Liver (tissue), 9 donors: Measurements from ENCODE around the gene SLC22A8. TPM values are rescaled to one million over a fixed set of nuclear protein-coding genes. Genes with fewer than 3 reads are reported as not detected.
"Not testable (repeated sequence)": the region's sequence is repeated elsewhere in the genome, so short reads cannot be mapped to it uniquely, and the experiment has no call there.

Source experiments
- DNase-seq: peaks from one replicate; pipeline ENCODE4 v3.0.0-alpha.2; 2017; ENCODE audit warnings: low spot score
- H3K27ac ChIP-seq, 2 donors: one replicate each; pipeline ENCODE4 v1.7.0; 2013; ENCODE audit warnings: inconsistent platforms in 2 of 2, low read length in 2 of 2, control low read depth in 1 of 2, low read depth in 1 of 2, mild to moderate bottlenecking in 1 of 2
- H3K27me3 ChIP-seq, 4 donors: one replicate each; pipeline versions ENCODE4 v1.6.1 to v1.7.0; 2013; ENCODE audit warnings: low read length in 3 of 4, inconsistent platforms in 1 of 4, mild to moderate bottlenecking in 1 of 4, moderate library complexity in 1 of 4; ENCODE audit not compliant: control insufficient read depth in 4 of 4, insufficient read depth in 4 of 4
- H3K36me3 ChIP-seq, 4 donors: one replicate each; pipeline versions ENCODE4 v1.6.1 to v1.7.0; 2013; ENCODE audit warnings: low read length in 3 of 4, mild to moderate bottlenecking in 3 of 4, low read depth in 1 of 4, moderate library complexity in 1 of 4; ENCODE audit not compliant: control insufficient read depth in 4 of 4, insufficient read depth in 3 of 4
- H3K4me1 ChIP-seq, 4 donors: one replicate each; pipeline versions ENCODE4 v1.6.1 to v1.7.0; 2013; ENCODE audit warnings: low read length in 3 of 4, mild to moderate bottlenecking in 3 of 4, moderate library complexity in 1 of 4; ENCODE audit not compliant: control insufficient read depth in 4 of 4, insufficient read depth in 4 of 4
- H3K4me3 ChIP-seq, 3 donors: one replicate each; pipeline versions ENCODE4 v1.6.1 to v1.7.0; 2013; ENCODE audit warnings: low read length in 3 of 3, control low read depth in 1 of 3, low read depth in 1 of 3, mild to moderate bottlenecking in 1 of 3
- H3K9ac ChIP-seq, 2 donors: one replicate each; pipeline ENCODE4 v1.7.0; 2013; ENCODE audit warnings: low read length in 2 of 2, mild to moderate bottlenecking in 2 of 2, moderate library complexity in 2 of 2, control low read depth in 1 of 2, low read depth in 1 of 2
- H3K9me3 ChIP-seq, 4 donors: one replicate each; pipeline versions ENCODE4 v1.6.1 to v1.7.0; 2013; ENCODE audit warnings: low read length in 3 of 4; ENCODE audit not compliant: control insufficient read depth in 4 of 4
- EGR1 ChIP-seq, 2 donors: IDR thresholded peaks; 2 replicates each; pipeline ENCODE4 v1.6.1; 2016 to 2018; ENCODE audit warnings: antibody characterized with exemption in 2 of 2, low read depth in 2 of 2
- FOXA1 ChIP-seq: IDR thresholded peaks from 2 replicates; pipeline ENCODE4 v1.6.1; 2016; ENCODE audit warnings: antibody characterized with exemption
- FOXA2 ChIP-seq: IDR thresholded peaks from 2 replicates; pipeline ENCODE4 v1.6.1; 2016; ENCODE audit warnings: antibody characterized with exemption
- GABPA ChIP-seq, 2 donors: IDR thresholded peaks in 1 of 2; conservative IDR thresholded peaks in 1 of 2; 2 replicates each; pipeline ENCODE4 v1.6.1; 2016; ENCODE audit warnings: antibody characterized with exemption in 2 of 2, mild to moderate bottlenecking in 1 of 2, moderate library complexity in 1 of 2
- HNF4A ChIP-seq, 2 donors: conservative IDR thresholded peaks; 2 replicates each; pipeline ENCODE4 v1.6.1; 2016; ENCODE audit warnings: antibody characterized with exemption in 2 of 2, mild to moderate bottlenecking in 2 of 2
- JUND ChIP-seq, 2 donors: IDR thresholded peaks; 2 replicates each; pipeline ENCODE4 v1.6.1; 2016; ENCODE audit warnings: antibody characterized with exemption in 2 of 2
- NR2F2 ChIP-seq: IDR thresholded peaks from 2 replicates; pipeline ENCODE4 v1.6.1; 2016; ENCODE audit warnings: antibody characterized with exemption
- RAD21 ChIP-seq, 2 donors: IDR thresholded peaks; 2 replicates each; pipeline ENCODE4 v1.6.1; 2016; ENCODE audit warnings: antibody characterized with exemption in 2 of 2, mild to moderate bottlenecking in 2 of 2
- TAF1 ChIP-seq: conservative IDR thresholded peaks from 2 replicates; pipeline ENCODE4 v1.6.1; 2016; ENCODE audit warnings: antibody characterized with exemption, mild to moderate bottlenecking
- WGBS: extraction: QIAGEN DNeasy Blood & Tissue Kit; methylation state at CpG from one replicate; pipeline ENCODE4 v1.1.7; 2013; 5-methylcytosine and 5-hydroxymethylcytosine counted together
- polyA plus RNA-seq, 2 donors: library from polyadenylated mRNA; stranded (reverse) in 1 of 2; unstranded in 1 of 2; fragments of 200-250 nt in 1 of 2; fragments of >200 nt in 1 of 2; fragmentation: Nextera tagmentation in 1 of 2; extraction: Ambion mirVana in 1 of 2; gene quantifications; one replicate each; pipeline versions ENCODE4 v1.2.1 to v1.2.3, GENCODE V29; 2013 to 2015
- total RNA-seq, 2 donors: library from RNA; depleted of rRNA; stranded (reverse); fragments of >200 nt; gene quantifications; one replicate each; pipeline ENCODE4 v1.2.3, GENCODE V29; 2014
- TF ChIP-seq, protein P1 (sequence below): IDR thresholded peaks from 2 replicates; pipeline ENCODE4 v1.6.1; 2016; ENCODE audit warnings: antibody characterized with exemption
- TF ChIP-seq, protein P2 (sequence below): IDR thresholded peaks from 2 replicates; pipeline ENCODE4 v1.6.1; 2016; ENCODE audit warnings: antibody characterized with exemption
- TF ChIP-seq, protein P3 (sequence below): fragments of 150-350 bp; IDR thresholded peaks from 2 replicates; pipeline ENCODE4 v1.5.1; 2017; ENCODE audit warnings: improper control_type of control experiment, low read depth, low read length; ENCODE audit not compliant: missing input control
- TF ChIP-seq, protein P4 (sequence below): IDR thresholded peaks from 2 replicates; pipeline ENCODE4 v1.6.1; 2016; ENCODE audit warnings: antibody characterized with exemption
- donor health status: healthy.
- donor health status: healthy.
- donor health status: healthy.
- donor health status: healthy.
- donor health status: healthy.

SLC22A8 gene
- total and polyA plus RNA-seq, 4 donors: not detected

DNA sequence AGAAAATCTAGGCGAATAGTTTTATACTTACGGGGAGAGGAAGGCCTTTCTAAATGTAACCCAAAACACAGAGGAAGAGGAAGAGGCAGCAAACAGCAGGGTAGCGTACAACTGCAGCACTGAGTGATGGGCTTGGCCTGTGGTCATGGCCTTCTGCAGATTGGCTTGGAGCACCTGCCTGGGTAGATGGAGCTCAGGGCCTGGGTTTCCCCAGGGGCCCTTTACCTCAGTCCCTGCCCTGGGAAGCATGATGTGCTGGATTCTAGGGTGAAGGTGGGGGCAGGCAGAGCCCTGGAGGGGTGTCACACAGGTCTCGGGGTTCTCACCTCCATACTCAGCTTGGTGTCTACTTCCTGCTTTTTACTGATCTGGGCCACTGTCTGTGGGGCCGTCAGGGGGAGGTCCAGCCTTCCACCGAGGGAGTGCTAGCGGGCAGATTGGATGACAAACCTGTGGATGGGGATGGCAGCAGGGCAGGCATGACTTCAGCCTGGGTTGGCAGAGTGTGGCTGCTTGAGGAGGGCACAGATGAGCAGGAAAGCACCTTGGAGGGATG, 66.8 kb downstream of the SLC22A8 start:
- Histone ChIP-seq H3K9ac (no peak overlapping the region), H3K27ac (no peak overlapping the region), H3K4me1 (no peaks in the 10 kb centered on the region), H3K4me3 (no peak overlapping the region), H3K36me3 (no peaks in the 10 kb centered on the region), H3K27me3 (no peaks in the 10 kb centered on the region), H3K9me3 (peaks cover 0 to 2% (median 0%) of the 10 kb centered on the region in 4 donors)
- no peak for TF ChIP-seq FOXA2
- no peak for TF ChIP-seq FOXA1
- TF ChIP-seq HNF4A (conservative IDR thresholded peaks at IDR 0.05): no peak
- TF ChIP-seq, protein P1, sequence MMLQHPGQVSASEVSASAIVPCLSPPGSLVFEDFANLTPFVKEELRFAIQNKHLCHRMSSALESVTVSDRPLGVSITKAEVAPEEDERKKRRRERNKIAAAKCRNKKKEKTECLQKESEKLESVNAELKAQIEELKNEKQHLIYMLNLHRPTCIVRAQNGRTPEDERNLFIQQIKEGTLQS: no peak
- TF ChIP-seq TAF1: no peak
- TF ChIP-seq, protein P2, sequence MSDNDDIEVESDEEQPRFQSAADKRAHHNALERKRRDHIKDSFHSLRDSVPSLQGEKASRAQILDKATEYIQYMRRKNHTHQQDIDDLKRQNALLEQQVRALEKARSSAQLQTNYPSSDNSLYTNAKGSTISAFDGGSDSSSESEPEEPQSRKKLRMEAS: no peak
- TF ChIP-seq EGR1 (IDR thresholded peaks at IDR 0.05; ENCODE audit: low read depth in 2 of 2): no peak
- TF ChIP-seq RAD21 (IDR thresholded peaks at IDR 0.05): no peak
- TF ChIP-seq NR2F2: no peak
- no peak for TF ChIP-seq GABPA (IDR thresholded peaks at IDR 0.05 in 1 of 2, conservative IDR thresholded peaks at IDR 0.05 in 1 of 2)
- TF ChIP-seq JUND (IDR thresholded peaks at IDR 0.05): no peak
- TF ChIP-seq, protein P3, sequence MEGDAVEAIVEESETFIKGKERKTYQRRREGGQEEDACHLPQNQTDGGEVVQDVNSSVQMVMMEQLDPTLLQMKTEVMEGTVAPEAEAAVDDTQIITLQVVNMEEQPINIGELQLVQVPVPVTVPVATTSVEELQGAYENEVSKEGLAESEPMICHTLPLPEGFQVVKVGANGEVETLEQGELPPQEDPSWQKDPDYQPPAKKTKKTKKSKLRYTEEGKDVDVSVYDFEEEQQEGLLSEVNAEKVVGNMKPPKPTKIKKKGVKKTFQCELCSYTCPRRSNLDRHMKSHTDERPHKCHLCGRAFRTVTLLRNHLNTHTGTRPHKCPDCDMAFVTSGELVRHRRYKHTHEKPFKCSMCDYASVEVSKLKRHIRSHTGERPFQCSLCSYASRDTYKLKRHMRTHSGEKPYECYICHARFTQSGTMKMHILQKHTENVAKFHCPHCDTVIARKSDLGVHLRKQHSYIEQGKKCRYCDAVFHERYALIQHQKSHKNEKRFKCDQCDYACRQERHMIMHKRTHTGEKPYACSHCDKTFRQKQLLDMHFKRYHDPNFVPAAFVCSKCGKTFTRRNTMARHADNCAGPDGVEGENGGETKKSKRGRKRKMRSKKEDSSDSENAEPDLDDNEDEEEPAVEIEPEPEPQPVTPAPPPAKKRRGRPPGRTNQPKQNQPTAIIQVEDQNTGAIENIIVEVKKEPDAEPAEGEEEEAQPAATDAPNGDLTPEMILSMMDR: no peak
- TF ChIP-seq, protein P4, sequence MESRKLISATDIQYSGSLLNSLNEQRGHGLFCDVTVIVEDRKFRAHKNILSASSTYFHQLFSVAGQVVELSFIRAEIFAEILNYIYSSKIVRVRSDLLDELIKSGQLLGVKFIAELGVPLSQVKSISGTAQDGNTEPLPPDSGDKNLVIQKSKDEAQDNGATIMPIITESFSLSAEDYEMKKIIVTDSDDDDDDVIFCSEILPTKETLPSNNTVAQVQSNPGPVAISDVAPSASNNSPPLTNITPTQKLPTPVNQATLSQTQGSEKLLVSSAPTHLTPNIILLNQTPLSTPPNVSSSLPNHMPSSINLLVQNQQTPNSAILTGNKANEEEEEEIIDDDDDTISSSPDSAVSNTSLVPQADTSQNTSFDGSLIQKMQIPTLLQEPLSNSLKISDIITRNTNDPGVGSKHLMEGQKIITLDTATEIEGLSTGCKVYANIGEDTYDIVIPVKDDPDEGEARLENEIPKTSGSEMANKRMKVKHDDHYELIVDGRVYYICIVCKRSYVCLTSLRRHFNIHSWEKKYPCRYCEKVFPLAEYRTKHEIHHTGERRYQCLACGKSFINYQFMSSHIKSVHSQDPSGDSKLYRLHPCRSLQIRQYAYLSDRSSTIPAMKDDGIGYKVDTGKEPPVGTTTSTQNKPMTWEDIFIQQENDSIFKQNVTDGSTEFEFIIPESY: no peak
- WGBS: 87% methylated on average over 7 of the region's 7 CpGs
- no peak for DNase-seq

DNA sequence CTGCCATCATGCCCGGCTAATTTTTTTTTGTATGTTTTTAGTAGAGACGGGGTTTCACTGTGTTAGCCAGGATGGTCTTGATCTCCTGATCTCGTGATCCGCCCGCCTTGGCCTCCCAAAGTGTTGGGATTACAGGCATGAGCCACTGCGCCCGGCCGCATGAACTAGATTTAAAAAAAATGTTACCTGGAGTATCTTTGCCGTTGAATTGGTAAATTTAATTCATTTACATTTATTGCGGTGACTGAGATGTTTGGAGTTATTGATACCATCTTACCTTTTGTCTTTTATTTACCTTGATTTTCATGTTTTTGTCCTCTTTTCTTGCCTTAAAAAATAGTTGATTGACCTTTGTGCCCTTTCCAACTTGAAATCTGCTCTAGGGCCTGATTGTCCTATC, 70.1 kb downstream of the SLC22A8 start:
- not testable (repeated sequence) for H3K4me3 ChIP-seq, H3K27me3 ChIP-seq, H3K27ac ChIP-seq, DNase-seq, H3K4me1 ChIP-seq, H3K36me3 ChIP-seq, H3K9ac ChIP-seq, H3K9me3 ChIP-seq
- 96% methylated on average over 10 of the region's 10 CpGs for WGBS

Other genes starting within 250 kb of the SLC22A8 start
- 10 to 100 TPM in 1 of 2 donors, 1 to 10 TPM in 1; 8.5 to 25.2 TPM for gene TAF6L, start 244.4 kb downstream of the SLC22A8 start, total RNA-seq
- 10 to 100 TPM in 1 of 2 donors, 1 to 10 TPM in 1; 5.8 to 12.8 TPM for gene TAF6L, start 244.4 kb downstream of the SLC22A8 start, polyA plus RNA-seq
- 10 to 100 TPM; 21.1 to 28.4 TPM for gene TMEM179B, start 228.4 kb downstream of the SLC22A8 start, total RNA-seq
- 10 to 100 TPM; 37.0 to 81.4 TPM for gene TMEM179B, start 228.4 kb downstream of the SLC22A8 start, polyA plus RNA-seq
- gene TMEM223, start 223.8 kb downstream of the SLC22A8 start, total RNA-seq: 10 to 100 TPM in 1 of 2 donors, 1 to 10 TPM in 1; 9.2 to 11.8 TPM
- 10 to 100 TPM; 14.2 to 23.8 TPM for gene TMEM223, start 223.8 kb downstream of the SLC22A8 start, polyA plus RNA-seq
- gene NXF1, start 210.4 kb downstream of the SLC22A8 start, total RNA-seq: 10 to 100 TPM; 17.3 to 38.3 TPM
- gene NXF1, start 210.4 kb downstream of the SLC22A8 start, polyA plus RNA-seq: 10 to 100 TPM; 30.3 to 35.1 TPM
- gene STX5, start 183.8 kb downstream of the SLC22A8 start, total RNA-seq: 10 to 100 TPM; 22.4 to 34.1 TPM
- gene STX5, start 183.8 kb downstream of the SLC22A8 start, polyA plus RNA-seq: 10 to 100 TPM; 13.6 to 29.8 TPM
- gene TEX54, start 183.0 kb downstream of the SLC22A8 start, total RNA-seq: not detected
- 1 to 10 TPM in 1 of 2 donors, not detected in 1; 1.6 TPM for gene TEX54, start 183.0 kb downstream of the SLC22A8 start, polyA plus RNA-seq
- 10 to 100 TPM; 17.1 to 21.5 TPM for gene WDR74, start 176.3 kb downstream of the SLC22A8 start, total RNA-seq
- gene WDR74, start 176.3 kb downstream of the SLC22A8 start, polyA plus RNA-seq: 10 to 100 TPM; 19.6 to 22.5 TPM
- gene SLC3A2, start 134.9 kb downstream of the SLC22A8 start, total RNA-seq: 10 to 100 TPM; 48.1 to 59.5 TPM
- gene SLC3A2, start 134.9 kb downstream of the SLC22A8 start, polyA plus RNA-seq: 10 to 100 TPM; 34.3 to 53.9 TPM
- gene CHRM1, start 94.5 kb downstream of the SLC22A8 start, total RNA-seq: not detected
- gene CHRM1, start 94.5 kb downstream of the SLC22A8 start, polyA plus RNA-seq: not detected
- not detected for gene SLC22A6, start 30.9 kb downstream of the SLC22A8 start, total RNA-seq
- gene SLC22A6, start 30.9 kb downstream of the SLC22A8 start, polyA plus RNA-seq: not detected
- gene SLC22A24, start 128.4 kb upstream of the SLC22A8 start, total RNA-seq: under 1 TPM; 0.42 to 0.59 TPM
- gene SLC22A24, start 128.4 kb upstream of the SLC22A8 start, polyA plus RNA-seq: under 1 TPM in 1 of 2 donors, not detected in 1; 0.02 TPM
- gene SLC22A25, start 227.8 kb upstream of the SLC22A8 start, total RNA-seq: 10 to 100 TPM; 28.4 to 35.3 TPM
- gene SLC22A25, start 227.8 kb upstream of the SLC22A8 start, polyA plus RNA-seq: 10 to 100 TPM in 1 of 2 donors, 1 to 10 TPM in 1; 3.3 to 13.3 TPM